Ishikawa (cell line): ENCODE results near the gene SERPINB11.

Experiments
- RAD21 ChIP-seq: IDR thresholded peaks from 2 replicates; pipeline ENCODE4 v1.6.1; 2012; ENCODE audit warnings: low read depth
- TAF1 ChIP-seq: IDR thresholded peaks from 2 replicates; pipeline ENCODE4 v1.6.1; 2012; ENCODE audit warnings: low read depth, mild to moderate bottlenecking
- TCF12 ChIP-seq: IDR thresholded peaks from 2 replicates; pipeline ENCODE4 v1.6.1; 2012; ENCODE audit warnings: low read depth
- TF ChIP-seq, protein P1 (sequence below): IDR thresholded peaks from 2 replicates; pipeline ENCODE4 v1.6.1; 2012; ENCODE audit warnings: low read depth, mild to moderate bottlenecking

DNA sequence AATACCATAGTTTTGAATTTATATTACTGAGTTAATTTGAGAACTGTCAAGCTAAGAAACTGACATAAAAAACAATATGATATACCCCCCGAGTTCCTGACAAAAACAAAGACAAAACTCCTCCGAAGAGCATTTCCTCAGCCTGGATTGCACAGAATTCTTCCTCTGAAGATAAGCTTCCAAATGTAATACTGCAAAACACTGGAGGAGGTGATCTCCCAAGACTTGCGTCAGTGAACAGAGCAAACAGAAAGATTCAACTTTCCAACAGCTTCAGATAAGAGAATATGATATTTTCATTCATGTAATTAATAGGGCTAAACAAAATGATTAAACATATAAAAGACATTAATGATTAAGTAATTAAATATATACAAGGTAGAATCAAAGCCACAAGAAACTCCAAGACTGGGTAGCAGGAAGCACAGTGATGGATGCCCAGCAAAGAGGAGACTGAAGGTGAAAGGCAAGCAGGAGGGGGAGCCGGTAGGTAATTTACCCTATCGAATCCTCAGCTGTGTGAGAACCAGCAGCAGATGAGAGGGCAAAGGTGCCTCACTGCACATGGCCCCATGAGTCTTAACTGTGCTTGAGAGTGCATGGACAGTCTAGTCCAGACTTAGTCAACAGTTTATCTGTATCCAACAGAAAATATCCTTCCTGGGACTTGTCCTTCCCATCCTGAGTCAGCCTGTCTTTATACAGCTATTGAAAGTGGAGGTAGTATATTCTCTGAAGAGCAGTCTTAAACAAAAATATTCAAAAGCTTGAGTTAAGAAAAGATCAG lies 22.7 kb upstream of the SERPINB11 start:
- TF ChIP-seq, protein P1, sequence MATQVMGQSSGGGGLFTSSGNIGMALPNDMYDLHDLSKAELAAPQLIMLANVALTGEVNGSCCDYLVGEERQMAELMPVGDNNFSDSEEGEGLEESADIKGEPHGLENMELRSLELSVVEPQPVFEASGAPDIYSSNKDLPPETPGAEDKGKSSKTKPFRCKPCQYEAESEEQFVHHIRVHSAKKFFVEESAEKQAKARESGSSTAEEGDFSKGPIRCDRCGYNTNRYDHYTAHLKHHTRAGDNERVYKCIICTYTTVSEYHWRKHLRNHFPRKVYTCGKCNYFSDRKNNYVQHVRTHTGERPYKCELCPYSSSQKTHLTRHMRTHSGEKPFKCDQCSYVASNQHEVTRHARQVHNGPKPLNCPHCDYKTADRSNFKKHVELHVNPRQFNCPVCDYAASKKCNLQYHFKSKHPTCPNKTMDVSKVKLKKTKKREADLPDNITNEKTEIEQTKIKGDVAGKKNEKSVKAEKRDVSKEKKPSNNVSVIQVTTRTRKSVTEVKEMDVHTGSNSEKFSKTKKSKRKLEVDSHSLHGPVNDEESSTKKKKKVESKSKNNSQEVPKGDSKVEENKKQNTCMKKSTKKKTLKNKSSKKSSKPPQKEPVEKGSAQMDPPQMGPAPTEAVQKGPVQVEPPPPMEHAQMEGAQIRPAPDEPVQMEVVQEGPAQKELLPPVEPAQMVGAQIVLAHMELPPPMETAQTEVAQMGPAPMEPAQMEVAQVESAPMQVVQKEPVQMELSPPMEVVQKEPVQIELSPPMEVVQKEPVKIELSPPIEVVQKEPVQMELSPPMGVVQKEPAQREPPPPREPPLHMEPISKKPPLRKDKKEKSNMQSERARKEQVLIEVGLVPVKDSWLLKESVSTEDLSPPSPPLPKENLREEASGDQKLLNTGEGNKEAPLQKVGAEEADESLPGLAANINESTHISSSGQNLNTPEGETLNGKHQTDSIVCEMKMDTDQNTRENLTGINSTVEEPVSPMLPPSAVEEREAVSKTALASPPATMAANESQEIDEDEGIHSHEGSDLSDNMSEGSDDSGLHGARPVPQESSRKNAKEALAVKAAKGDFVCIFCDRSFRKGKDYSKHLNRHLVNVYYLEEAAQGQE: no peak
- TF ChIP-seq TCF12 (no peak), TAF1 (no peak), RAD21 (no peak)
